Ovary (tissue), 3 donors: Measurements from ENCODE around the gene BHLHE23.

Experiments used
- EP300 ChIP-seq: sonication (generic); formaldehyde crosslinking; IDR thresholded peaks from one replicate; pipeline ENCODE4 v1.6.1; 2017; ENCODE audit warnings: antibody characterized with exemption
- TF ChIP-seq, protein P1 (sequence below), 3 donors: fragments of 450-650 bp in 2 of 3; fragments of 200-600 bp in 1 of 3; IDR thresholded peaks; one replicate each; pipeline versions ENCODE4 v1.5.1 to v1.8.0; 2016 to 2022; ENCODE audit warnings: antibody characterized with exemption in 3 of 3, mild to moderate bottlenecking in 1 of 3
- donor health status: DM: no; HTN: no; CAD: no.

DNA sequence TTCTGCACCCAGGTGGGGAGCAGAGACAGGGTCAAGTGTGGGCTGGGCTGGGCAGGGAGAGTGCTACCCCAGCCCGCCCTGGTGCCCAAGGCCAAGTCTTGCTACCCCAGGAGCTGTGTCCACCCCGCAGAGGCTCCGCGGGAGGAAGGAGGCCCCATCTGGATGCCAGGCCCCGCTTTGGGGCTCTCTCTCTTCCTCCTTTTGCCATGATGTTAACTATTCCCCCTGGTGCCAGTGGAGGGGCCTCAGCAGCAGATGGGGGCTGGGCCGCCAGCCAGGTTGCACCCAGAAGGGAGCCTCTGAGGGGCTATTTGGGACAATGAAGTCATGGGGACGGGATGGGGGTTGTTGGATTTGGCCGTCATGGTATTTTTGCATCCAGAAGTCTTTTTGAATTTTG lies 45.0 kb downstream of the BHLHE23 start:
- TF ChIP-seq, protein P1, sequence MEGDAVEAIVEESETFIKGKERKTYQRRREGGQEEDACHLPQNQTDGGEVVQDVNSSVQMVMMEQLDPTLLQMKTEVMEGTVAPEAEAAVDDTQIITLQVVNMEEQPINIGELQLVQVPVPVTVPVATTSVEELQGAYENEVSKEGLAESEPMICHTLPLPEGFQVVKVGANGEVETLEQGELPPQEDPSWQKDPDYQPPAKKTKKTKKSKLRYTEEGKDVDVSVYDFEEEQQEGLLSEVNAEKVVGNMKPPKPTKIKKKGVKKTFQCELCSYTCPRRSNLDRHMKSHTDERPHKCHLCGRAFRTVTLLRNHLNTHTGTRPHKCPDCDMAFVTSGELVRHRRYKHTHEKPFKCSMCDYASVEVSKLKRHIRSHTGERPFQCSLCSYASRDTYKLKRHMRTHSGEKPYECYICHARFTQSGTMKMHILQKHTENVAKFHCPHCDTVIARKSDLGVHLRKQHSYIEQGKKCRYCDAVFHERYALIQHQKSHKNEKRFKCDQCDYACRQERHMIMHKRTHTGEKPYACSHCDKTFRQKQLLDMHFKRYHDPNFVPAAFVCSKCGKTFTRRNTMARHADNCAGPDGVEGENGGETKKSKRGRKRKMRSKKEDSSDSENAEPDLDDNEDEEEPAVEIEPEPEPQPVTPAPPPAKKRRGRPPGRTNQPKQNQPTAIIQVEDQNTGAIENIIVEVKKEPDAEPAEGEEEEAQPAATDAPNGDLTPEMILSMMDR (IDR thresholded peaks at IDR 0.05) = no peak
- TF ChIP-seq EP300 = no peak
